Right lobe of liver (tissue), 4 donors: ENCODE results near the gene TCF7.

Experiments
- CTCF ChIP-seq, 4 donors: fragments of 200-600 bp in 3 of 4; fragments of 450-650 bp in 1 of 4; IDR thresholded peaks; one replicate each; pipeline versions ENCODE4 v1.5.1 to v1.8.0; 2016 to 2022; ENCODE audit warnings: antibody characterized with exemption in 4 of 4, mild to moderate bottlenecking in 2 of 4
- POLR2A ChIP-seq: fragments of 450-650 bp; IDR thresholded peaks from one replicate; pipeline ENCODE4 v1.6.1; 2017; ENCODE audit warnings: antibody characterized with exemption, mild to moderate bottlenecking
- donor health status: DM: no; HTN: no; CAD: no.
- donor health status: DM: no; HTN: no; CAD: no.
- donor health status: DM: no; HTN: yes; CAD: no.

- TF ChIP-seq CTCF (IDR thresholded peaks at IDR 0.05) (no peak), POLR2A (no peak)
These were observed 24.9 kb downstream of the TCF7 start for GRCh38 chr5:134139377-134139851.
